Activated T-cell treated with anti-CD3 and anti-CD28 coated beads, Interleukin-2, amount 50 U/mL, for 4 hours (primary cell): Measurements from ENCODE around the gene CTXN1. TPM values are rescaled to one million over a fixed set of nuclear protein-coding genes. Genes with fewer than 3 reads are reported as not detected.
A peak's percentile ranks its signal among the peaks of the same experiment; 100 is the strongest.
"Not testable (repeated sequence)": the region's sequence is repeated elsewhere in the genome, so short reads cannot be mapped to it uniquely, and the experiment has no call there.

ENCODE experiments used
- ATAC-seq, 2 donors: fragments of 200-7000 bp; cut with Tn5 transposase; one replicate each; pipeline ENCODE4 v1.10.0; 2021
- DNase-seq: peaks from one replicate; pipeline ENCODE4 v3.0.0-alpha.2; 2020
- H3K27me3 Mint-ChIP-seq: one replicate; pipeline ENCODE4 v1.8.0; 2021; ENCODE audit warnings: low read depth, mixed read lengths
- H3K36me3 Mint-ChIP-seq: one replicate; pipeline ENCODE4 v1.8.0; 2022; ENCODE audit warnings: mixed read lengths; ENCODE audit not compliant: insufficient read depth
- H3K4me1 Mint-ChIP-seq: one replicate; pipeline ENCODE4 v1.8.0; 2021; ENCODE audit warnings: low read depth, mixed read lengths
- H3K4me3 Mint-ChIP-seq: one replicate; pipeline ENCODE4 v1.8.0; 2021; ENCODE audit warnings: mild to moderate bottlenecking, moderate library complexity, mixed read lengths
- H3K9me3 Mint-ChIP-seq: one replicate; pipeline ENCODE4 v1.8.0; 2021; ENCODE audit warnings: mixed read lengths
- total RNA-seq, 3 donors: library from RNA; stranded (reverse); gene quantifications; one replicate each; pipeline ENCODE4 v1.2.1, GENCODE V29; 2021

The CTXN1 gene
- total RNA-seq, 3 donors from 2014 or later = 0.71 to 1.4 (median 0.95) TPM

DNA sequence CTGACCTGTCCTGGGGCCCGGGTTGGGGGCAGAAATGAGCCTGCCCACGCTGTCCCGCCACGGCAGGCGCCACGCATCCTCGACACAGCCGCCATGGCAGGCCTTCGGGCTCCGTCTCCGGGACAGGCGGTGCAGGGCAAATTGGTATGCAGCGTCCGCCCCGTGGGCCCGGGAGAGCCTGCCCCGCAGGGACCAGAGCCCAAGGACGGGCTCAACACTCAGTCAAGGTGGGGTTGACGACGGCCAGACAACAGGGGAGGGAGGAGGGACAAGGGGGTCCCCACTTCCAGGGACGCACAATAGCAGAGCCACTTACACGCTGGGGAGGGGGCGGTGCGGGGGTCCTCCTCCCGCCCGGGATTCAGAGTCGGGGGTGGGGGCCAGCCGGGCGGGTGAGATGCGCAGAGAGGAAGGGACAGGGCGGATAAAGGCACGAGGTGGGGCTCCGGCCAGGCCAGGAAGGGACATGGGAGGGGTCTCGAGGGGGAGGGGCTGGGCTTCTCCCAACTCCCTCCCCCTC is 1.2 kb downstream of the CTXN1 start:
- Mint-ChIP-seq H3K4me1 (peaks cover 44% of the 10 kb centered on the region), H3K27me3 (peaks cover 4% of the 10 kb centered on the region), H3K4me3 (no peak overlapping the region), H3K9me3 (no peaks in the 10 kb centered on the region), H3K36me3 (peaks cover 3% of the 10 kb centered on the region)
- DNase-seq (no peak), ATAC-seq (no peak)

DNA sequence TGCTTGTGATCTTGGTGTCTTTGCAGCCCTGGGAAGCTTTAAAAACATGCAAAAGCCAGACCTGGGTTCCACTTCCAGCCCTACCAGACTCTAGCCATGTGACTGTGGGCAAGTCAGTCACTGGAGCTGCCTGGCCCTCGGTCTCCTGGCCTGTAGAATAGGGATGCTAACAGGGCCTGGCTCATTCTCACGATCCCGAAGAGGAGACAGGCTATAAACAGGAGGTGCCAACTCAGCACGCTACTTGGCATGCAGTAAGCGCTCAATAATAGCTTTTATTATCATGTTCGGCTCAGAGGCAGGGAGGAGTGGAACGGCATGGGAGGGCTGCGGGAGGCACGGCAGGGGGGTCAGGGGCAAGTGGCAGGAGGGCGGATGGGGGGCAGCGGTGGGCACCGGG is 1.7 kb downstream of the CTXN1 start:
- ATAC-seq (no peak), DNase-seq (no peak)
- peaks cover 44% of the 10 kb centered on the region for H3K4me1 Mint-ChIP-seq
- H3K4me3 Mint-ChIP-seq = peak overlapping the region; percentile 31
- H3K36me3 Mint-ChIP-seq = peaks cover 3% of the 10 kb centered on the region
- no peaks in the 10 kb centered on the region for H3K9me3 Mint-ChIP-seq
- peaks cover 6% of the 10 kb centered on the region for H3K27me3 Mint-ChIP-seq

DNA sequence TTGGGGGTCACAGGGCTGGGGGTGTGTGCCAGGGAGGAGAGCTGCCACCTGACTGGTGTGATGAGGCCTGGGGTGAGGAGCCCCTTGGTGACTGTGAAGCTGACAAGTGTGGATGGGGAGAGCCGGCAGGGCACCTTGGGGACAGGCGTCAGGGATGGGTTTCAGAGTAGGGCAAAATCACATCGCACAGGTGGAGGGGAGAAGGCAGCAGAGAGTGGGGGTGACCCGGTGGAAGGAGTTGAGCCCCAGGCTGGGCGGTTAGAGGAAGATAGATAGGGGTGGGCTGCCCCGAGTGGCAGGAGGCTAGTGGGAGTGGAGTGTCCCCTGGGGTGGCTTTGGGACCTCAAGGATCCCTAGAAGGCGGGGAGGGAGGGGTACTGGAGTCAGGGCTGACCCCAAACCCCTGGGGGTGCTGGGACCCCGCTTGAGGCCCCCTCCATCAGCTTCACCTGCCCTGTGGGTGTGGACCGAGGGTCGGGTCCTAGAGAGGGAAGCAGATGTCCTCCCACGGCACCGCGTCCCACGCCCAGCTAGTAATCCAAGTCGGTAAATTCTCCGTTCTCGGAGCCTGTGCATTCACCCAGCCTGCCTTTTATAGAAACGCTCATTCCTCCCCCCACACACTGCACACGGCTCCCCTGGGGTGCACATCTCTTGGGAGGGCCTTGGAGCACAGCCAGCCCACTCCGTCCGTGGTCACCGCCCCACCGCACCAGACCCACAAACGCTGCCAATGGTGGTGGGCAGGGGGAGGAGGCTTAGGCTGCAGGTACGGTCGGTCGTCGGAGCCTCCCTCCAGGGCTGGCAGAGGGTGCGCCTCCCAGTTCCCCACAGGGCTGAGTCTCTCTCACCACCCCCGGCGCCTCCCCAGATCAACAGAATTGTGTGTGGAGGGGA is 2.4 kb downstream of the CTXN1 start:
- Mint-ChIP-seq H3K4me1 (peaks cover 39% of the 10 kb centered on the region), H3K27me3 (peaks cover 6% of the 10 kb centered on the region), H3K9me3 (no peaks in the 10 kb centered on the region), H3K36me3 (peaks cover 2% of the 10 kb centered on the region), H3K4me3 (no peak overlapping the region)
- DNase-seq (no peak), ATAC-seq (no peak)

DNA sequence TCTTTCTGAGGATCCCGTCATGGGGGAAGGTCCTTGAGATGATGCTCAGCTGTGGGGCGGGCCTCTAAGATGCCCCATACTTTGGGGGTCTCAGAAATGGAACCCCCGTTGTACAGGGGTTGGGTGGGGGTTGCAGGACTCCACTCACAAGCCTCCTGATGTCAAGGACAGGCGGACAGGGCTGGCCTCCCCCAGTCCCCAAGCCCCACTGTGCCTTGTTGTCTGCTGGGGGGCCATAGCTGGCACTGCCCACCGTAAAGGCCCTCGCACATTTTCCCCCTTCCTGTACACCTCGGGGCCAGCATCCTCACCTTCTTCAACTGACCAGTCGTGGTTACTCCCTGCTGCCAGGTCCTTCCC is 3.1 kb downstream of the CTXN1 start:
- DNase-seq = no peak
- H3K9me3 Mint-ChIP-seq = no peaks in the 10 kb centered on the region
- H3K36me3 Mint-ChIP-seq = no peaks in the 10 kb centered on the region
- peaks cover 13% of the 10 kb centered on the region for H3K27me3 Mint-ChIP-seq
- H3K4me1 Mint-ChIP-seq = peaks cover 36% of the 10 kb centered on the region
- H3K4me3 Mint-ChIP-seq = no peak overlapping the region
- ATAC-seq = no peak

DNA sequence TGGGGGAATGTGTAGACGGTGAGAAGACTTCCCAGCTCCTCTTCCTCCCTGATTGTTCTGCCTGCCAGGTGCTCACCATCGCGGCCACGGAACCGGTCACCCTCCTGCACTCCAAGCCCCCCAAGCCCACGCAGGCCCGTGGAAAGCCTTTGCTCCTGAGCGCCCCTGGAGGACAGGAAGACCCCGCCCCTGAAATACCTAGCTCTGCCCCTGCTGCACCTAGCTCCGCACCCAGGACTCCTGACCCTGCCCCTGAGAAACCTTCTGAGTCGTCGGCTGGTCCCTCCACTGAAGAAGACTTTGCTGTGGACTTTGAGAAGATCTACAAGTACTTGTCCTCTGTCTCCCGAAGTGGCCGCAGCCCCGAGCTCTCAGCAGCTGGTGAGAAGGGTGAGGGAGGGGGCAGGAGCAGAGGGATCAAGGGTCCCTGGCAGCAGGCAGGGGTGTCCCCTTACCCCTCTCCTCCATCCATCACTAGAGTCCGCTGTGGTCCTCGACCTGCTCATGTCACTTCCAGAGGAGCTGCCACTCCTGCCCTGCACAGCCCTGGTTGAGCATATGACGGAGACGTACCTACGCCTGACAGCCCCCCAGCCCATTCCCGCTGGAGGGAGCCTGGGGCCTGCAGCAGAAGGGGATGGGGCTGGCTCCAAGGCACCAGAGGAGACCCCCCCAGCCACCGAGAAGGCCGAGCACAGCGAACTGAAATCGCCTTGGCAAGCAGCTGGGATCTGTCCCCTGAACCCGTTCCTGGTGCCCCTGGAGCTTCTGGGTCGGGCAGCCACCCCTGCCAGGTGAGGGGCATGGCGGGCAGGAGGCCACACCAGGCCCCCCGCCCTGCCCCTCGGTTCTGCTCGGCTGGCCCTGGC is 3.7 kb downstream of the CTXN1 start:
- DNase-seq = no peak
- Mint-ChIP-seq H3K4me1 (peaks cover 36% of the 10 kb centered on the region), H3K27me3 (peaks cover 14% of the 10 kb centered on the region), H3K36me3 (no peaks in the 10 kb centered on the region), H3K4me3 (no peak overlapping the region), H3K9me3 (no peaks in the 10 kb centered on the region)
- ATAC-seq = no peak

DNA sequence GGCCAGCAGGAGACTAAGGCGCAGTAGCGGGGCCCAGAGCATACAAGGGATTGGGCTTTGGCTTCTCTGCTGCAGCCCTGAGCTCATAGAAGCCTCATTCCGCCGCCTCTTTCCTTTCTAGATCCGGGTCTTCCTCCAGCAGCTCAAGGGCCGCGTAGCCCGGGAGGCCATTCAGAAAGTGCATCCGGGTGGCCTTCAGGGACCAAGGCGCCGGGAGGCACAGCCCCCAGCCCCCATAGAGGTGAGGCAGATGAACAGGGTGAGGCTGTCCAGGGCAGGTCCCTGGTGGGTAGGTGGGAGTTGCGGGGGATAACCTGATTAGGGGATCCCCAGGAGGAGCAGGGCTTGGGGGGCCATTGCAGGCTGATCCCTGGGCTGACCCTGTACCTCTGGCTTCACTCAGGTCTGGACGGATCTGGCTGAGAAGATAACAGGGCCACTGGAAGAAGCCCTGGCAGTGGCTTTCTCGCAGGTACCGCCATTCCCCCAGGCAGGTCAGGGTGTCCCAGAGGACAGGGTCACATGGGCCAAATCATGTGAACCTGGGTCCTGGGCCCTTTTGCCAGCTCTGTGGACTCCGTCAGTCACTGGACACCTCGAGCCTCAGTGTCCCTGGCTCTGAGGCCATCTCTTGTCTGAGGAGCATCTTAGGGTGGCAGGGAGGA is 4.5 kb downstream of the CTXN1 start:
- DNase-seq (no peak), ATAC-seq (no peak)
- H3K4me3 Mint-ChIP-seq = peak overlapping the region; percentile 86

DNA sequence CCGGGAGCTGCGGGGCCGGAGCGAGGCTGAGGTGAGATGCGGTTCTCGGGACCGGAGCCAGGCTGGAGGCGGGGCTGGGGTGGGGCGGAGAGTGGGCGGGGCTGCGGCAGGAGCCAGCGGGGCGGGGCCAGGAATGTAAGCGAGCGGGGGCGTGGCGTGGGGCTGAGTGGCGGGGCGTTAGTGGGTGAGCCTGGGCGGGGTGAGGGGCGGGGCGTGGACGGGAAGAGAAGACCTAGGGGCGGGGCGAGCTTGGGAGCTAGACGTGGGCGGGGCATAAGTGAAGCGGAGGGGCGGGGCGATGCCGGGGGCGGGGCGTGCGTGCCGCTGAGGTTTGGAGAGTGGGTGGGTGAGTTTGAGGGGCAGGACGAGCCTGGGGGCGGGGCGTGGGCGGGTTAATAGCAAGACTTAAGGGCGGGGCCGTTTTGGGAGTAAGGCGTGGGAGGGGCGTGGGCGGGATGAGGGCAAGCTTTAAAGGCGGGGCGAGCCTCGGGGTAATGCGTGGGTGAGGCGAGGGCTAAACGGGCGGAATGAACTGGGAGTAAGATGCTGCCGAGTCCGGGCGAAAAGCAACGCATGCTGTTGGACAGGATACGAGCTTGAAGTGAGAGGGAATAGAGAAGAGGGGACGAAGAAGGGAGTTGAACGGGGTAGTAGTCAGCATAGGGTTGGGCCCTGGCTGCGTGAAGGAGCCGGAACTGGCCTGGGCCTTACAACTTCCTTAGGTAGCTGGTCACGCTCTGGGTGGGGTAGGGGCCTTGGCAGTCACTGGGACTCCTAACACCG is 5.2 kb downstream of the CTXN1 start:
- Mint-ChIP-seq H3K9me3 (no peaks in the 10 kb centered on the region), H3K4me3 (peak overlapping the region; percentile 86), H3K36me3 (no peaks in the 10 kb centered on the region), H3K4me1 (peaks cover 38% of the 10 kb centered on the region), H3K27me3 (peaks cover 21% of the 10 kb centered on the region)
- peak; percentile 50 to 55 for ATAC-seq
- peak; percentile 100 for DNase-seq

More for the DNA sequence above, 4.5 kb downstream of the CTXN1 start:
- no peaks in the 10 kb centered on the region for H3K9me3 Mint-ChIP-seq
- H3K36me3 Mint-ChIP-seq = no peaks in the 10 kb centered on the region
- H3K4me1 Mint-ChIP-seq = peaks cover 38% of the 10 kb centered on the region
- H3K27me3 Mint-ChIP-seq = peaks cover 18% of the 10 kb centered on the region

DNA sequence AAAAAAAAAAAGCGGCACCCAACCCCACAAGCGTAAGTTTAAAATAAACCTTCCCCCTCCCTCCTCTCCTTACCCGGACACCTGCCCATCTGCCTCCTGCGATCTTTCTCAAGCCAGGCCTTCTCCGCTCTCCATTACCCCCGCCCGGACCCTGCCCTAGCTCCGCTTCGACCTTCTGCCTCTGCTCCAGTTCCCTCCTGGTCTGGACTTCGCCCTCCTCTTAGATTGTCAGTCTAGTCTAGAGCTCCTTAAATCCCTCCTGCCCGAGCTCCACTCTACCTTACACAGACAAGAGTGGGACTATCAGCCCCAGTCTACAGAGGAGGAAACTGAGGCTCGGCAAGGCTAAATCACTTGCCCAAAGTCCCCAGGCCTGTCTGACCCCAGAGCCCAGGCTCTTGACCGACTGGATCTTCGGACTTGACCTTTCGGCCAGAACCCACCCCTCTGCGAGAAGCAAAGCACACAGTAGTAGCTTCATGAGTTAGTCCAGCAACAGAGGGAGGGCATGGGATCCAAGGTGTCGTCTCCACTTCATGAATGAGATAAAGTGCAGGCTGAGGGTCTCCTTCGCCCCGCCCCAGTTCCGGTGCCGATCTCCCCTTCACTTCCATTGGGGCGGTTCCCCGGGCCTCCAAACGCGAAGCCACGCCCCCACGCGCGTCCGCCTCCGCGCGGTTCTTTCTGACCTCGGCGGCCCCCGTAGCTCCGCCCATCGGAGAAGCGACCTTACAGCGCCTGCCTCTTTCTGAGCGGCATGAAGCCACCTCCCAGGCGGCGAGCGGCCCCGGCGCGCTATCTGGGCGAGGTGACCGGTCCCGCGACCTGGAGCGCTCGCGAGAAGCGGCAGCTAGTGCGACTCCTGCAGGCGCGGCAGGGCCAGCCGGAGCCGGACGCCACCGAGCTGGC is 6.1 kb downstream of the CTXN1 start, which contains the start of gene SNAPC2:
Gene SNAPC2, plus strand, starts transcription at position 729 of the 909 bp plus-strand sequence. Its CDS starts 29 bp downstream, at position 758.
- H3K4me3 Mint-ChIP-seq = peak within 1 kb of the TSS; percentile 86
- no peaks in the 10 kb centered on the region for H3K36me3 Mint-ChIP-seq
- ATAC-seq = peak; percentile 70 to 72
- peaks cover 30% of the 10 kb centered on the region for H3K27me3 Mint-ChIP-seq
- no peaks in the 10 kb centered on the region for H3K9me3 Mint-ChIP-seq
- H3K4me1 Mint-ChIP-seq = peaks cover 42% of the 10 kb centered on the region
- peak; percentile 96 for DNase-seq

DNA sequence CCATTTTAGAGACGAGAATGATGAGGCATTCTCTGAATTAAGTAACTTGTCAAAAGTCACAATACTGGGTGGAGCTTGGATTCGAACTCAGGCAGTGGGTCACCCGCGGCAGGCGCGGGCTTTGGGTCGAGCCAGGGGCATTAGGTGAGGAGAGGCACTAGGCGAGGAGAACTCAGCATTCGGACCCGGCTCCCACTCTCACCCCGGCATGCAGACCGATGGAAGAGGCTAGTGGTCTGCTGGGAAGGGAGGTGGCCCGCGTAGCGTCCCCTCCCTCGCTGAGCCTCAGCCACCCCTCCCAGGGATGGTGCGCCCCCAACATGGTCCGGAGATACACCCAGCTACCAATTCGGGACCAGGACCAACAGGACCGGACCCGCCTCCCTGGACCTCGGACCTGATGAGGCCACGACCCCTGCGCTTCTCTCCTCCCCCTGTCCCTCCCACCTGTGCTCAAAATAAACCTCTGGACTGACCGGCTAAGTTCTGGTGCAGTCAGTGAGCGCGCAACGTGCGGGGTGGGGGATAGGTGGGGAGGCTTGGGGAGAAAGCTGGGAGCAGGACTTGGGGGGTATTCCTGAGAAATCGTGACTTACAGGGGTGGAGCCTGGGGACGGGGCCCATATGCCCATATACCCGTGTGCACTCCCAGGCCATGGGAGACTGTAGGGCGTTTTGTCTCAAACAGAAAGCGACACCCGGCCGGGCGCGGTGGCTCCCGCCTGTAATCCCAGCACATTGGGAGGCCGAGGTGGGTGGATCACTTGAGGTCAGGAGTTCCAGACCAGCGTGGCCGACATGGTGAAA is 7.1 kb downstream of the CTXN1 start:
- H3K4me1 Mint-ChIP-seq = peaks cover 39% of the 10 kb centered on the region

DNA sequence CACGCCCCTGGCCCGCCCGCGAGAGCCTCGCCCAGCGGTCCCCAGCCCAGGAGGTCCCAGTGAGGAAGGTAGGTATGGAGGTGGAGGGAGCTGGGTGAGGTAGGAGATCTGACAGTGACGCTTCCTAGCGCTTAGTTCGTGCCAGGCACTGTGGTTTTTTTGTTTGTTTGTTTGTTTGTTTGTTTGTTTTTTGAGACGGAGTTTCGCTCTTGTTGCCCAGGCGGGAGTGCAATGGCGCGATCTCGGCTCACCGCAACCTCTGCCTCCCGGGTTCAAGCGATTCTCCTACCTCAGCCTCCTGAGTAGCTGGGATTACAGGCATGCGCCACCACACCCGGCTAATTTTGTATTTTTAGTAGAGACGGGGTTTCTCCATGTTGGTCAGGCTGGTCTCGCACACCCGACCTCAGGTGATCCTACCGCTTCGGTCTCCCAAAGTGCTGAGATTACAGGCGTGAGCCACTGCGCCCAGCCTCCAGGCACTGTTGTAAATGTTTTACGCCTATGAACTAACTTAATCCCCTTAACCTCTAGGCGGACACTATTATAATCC is 7.8 kb downstream of the CTXN1 start:
- Mint-ChIP-seq H3K4me1 (peaks cover 38% of the 10 kb centered on the region), H3K27me3 (peaks cover 36% of the 10 kb centered on the region), H3K4me3 (peak overlapping the region; percentile 24)
- DNase-seq, H3K36me3 Mint-ChIP-seq, H3K9me3 Mint-ChIP-seq, ATAC-seq: not testable (repeated sequence)

More for the DNA sequence above, 7.1 kb downstream of the CTXN1 start:
- Mint-ChIP-seq H3K9me3 (no peaks in the 10 kb centered on the region), H3K27me3 (peaks cover 36% of the 10 kb centered on the region), H3K36me3 (no peaks in the 10 kb centered on the region), H3K4me3 (no peak overlapping the region)
- no peak for DNase-seq
- no peak for ATAC-seq

DNA sequence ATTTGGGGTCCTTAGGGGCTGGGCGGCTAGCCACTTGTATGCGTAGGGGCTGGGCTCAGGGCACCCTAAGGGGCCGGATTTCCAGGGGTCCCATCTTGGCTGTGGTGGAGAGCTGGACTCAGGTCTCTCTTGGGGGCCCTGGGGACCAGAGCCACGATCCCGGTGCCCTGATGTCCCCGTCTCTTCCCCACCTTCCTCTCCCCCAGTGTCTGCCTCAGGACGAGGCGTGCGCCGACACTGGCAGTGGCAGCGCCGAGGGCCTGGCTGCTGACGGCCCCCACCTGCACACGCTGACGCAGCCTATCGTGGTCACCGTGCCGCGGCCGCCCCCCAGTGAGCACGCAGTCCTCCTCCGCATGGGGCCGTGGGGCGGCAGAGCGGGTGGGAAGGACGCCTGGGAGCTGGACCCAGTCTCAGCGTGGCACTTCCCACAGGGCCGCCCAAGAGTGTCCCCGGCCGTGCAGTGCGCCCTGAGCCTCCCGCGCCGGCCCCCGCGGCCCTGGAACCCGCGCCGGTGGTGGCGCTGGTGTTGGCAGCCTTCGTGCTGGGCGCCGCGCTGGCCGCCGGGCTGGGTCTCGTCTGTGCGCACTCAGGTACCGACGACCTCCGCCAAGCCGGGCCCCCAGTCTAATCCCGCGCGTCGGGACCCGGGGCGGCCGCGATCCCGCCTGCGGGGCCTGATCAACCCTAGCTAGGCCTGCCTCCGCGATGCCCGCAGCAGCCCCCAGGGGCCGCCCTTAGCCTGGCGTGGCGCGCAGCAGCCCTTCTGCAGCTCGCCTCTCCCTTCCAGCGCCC is 8.5 kb downstream of the CTXN1 start:
- peaks cover 4% of the 10 kb centered on the region for H3K36me3 Mint-ChIP-seq
- peak; percentile 47 for DNase-seq
- no peaks in the 10 kb centered on the region for H3K9me3 Mint-ChIP-seq
- ATAC-seq = peak; percentile 32 to 38
- H3K4me3 Mint-ChIP-seq = peak overlapping the region; percentile 69
- H3K4me1 Mint-ChIP-seq = peaks cover 35% of the 10 kb centered on the region
- peaks cover 36% of the 10 kb centered on the region for H3K27me3 Mint-ChIP-seq
